Measurements from ENCODE around the gene PI4KA. TPM values are rescaled to one million over a fixed set of nuclear protein-coding genes. Genes with fewer than 3 reads are reported as not detected.

The PI4KA gene
- total RNA-seq, 1 experiment from 2014 or later: 65.8 TPM

GRCh38 chr22:20751185-20751851, 107.3 kb downstream of the PI4KA start:
- DNase-seq: peak; percentile 69
- H2BK15ac ChIP-seq (ENCODE audit: low read depth, low read length): no peak overlapping the region
- H3K27ac Mint-ChIP-seq: peak overlapping the region in 1 of 3 experiments; percentile 85; a peak in 3 of 7 replicates
- no peak overlapping the region for H2AFZ ChIP-seq (ENCODE audit: low read length)
- no peak overlapping the region for H4K8ac ChIP-seq (replicated peaks; ENCODE audit: insufficient read length, low read depth, low read length)
- no peaks in the 10 kb centered on the region for H3K79me1 ChIP-seq (ENCODE audit: insufficient read depth, low read depth, low read length, poor library complexity, severe bottlenecking)
- H4K91ac ChIP-seq (ENCODE audit: insufficient read length, low read depth, low read length): no peak overlapping the region
- no peak overlapping the region for H2AK5ac ChIP-seq (ENCODE audit: insufficient read length, low read length)
- H2BK20ac ChIP-seq (ENCODE audit: low read depth, low read length, poor library complexity, severe bottlenecking): no peak overlapping the region
- no peak overlapping the region for H3T11ph ChIP-seq (ENCODE audit: low read length)
- H3K56ac ChIP-seq (ENCODE audit: insufficient read length, low read depth, low read length): no peak overlapping the region
- no peak overlapping the region for H3K4me2 ChIP-seq (ENCODE audit: insufficient read depth, insufficient read length, low read length)
- H3K23ac ChIP-seq (ENCODE audit: insufficient read length, low read depth, low read length): no peak overlapping the region
- H3K4me1 ChIP-seq (ENCODE audit: insufficient read depth, low read length): no peaks in the 10 kb centered on the region
- H3K4me1 Mint-ChIP-seq: 0 out of 4 replicates have a peak, but pooled peaks cover 0 to 3% of the 10 kb centered on the region in 2 experiments
- H3K23me2 ChIP-seq (ENCODE audit: insufficient read length, low read depth, low read length, poor library complexity, severe bottlenecking): no peaks in the 10 kb centered on the region
- no peak overlapping the region for H3K27ac ChIP-seq (ENCODE audit: insufficient read length, low read depth, low read length)
- H4K5ac ChIP-seq (ENCODE audit: insufficient read length, low read depth, low read length): no peak overlapping the region
- H3K4ac ChIP-seq (ENCODE audit: low read depth, low read length): no peak overlapping the region
- peaks cover 0 to 34% (median 4%) of the 10 kb centered on the region in 3 experiments; a peak in 3 of 7 replicates for H3K36me3 Mint-ChIP-seq (ENCODE audit: insufficient read depth in 1 of 3, low read depth in 3 of 3)
- no CpG with 5 or more reads among the region's 18 CpGs for WGBS (ENCODE audit: extremely low coverage, insufficient read length, low lambda C conversion rate)
- no peak overlapping the region for H3K18ac ChIP-seq (ENCODE audit: insufficient read length, low read depth, low read length)
- no peaks in the 10 kb centered on the region for H3K27me3 Mint-ChIP-seq (ENCODE audit: low read depth)
- H3K79me2 ChIP-seq (ENCODE audit: insufficient read depth, low read length): no peaks in the 10 kb centered on the region
- no peaks in the 10 kb centered on the region for H3K9me3 ChIP-seq (ENCODE audit: control insufficient read depth, low read depth, low read length)
- no peaks in the 10 kb centered on the region; the same call in 1 of the 2 replicates for H3K27me3 ChIP-seq (ENCODE audit: insufficient read depth, low read length)
- TF ChIP-seq CTCF (conservative IDR thresholded peaks at IDR 0.05): peak; percentile 53
- no peaks in the 10 kb centered on the region for H4K20me1 ChIP-seq (ENCODE audit: control insufficient read depth, insufficient read depth, insufficient read length)
- no peaks in the 10 kb centered on the region for H3K9me3 Mint-ChIP-seq
- no peak overlapping the region for H2BK120ac ChIP-seq (ENCODE audit: low read depth, low read length, poor library complexity, severe bottlenecking)
- no peak overlapping the region for H2BK12ac ChIP-seq (ENCODE audit: insufficient read length, low read depth, low read length)
- H3K9ac ChIP-seq (ENCODE audit: extremely low read depth, insufficient read length, low read length): no peak overlapping the region
- H3K14ac ChIP-seq (ENCODE audit: insufficient read depth, low read length): no peak overlapping the region
- H3K4me3 Mint-ChIP-seq: no peak overlapping the region
- no peak overlapping the region for H2BK5ac ChIP-seq (ENCODE audit: insufficient read length, low read length)
